Measurements from ENCODE around the gene SKIC8.

DNA sequence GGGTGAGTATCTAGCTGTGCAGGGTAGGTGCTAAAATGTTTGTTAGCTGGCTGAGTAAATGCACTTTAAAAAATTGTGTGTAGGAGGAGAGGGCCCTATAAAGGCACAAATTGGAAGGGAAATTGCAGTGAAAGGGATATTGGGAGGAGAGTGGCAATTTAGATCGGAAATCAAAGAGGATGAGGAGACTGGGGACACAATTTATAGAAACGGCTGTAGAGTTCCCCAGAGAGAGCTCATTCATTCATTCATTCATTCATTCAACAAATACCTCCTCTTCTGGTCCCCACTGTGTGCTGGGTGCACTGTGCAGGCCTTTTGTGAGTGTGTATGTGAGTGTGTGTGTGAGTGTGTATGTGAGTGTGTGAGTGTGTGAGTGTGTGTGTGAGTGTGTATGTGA lies 32.6 kb downstream of the SKIC8 start:
- TF ChIP-seq POLR2A (IDR thresholded peaks at IDR 0.05; ENCODE audit: low read depth, low read length) (no peak), POLR2AphosphoS5 (IDR thresholded peaks at IDR 0.05; ENCODE audit: low read depth, low read length) (no peak), TAF1 (IDR thresholded peaks at IDR 0.05; ENCODE audit: borderline replicate concordance, low read depth, low read length) (no peak)

All from GM12892 (cell line).